IPS DF 6.9 (cell line): ENCODE data around the gene MYL6.
"Not testable (repeated sequence)": the region's sequence is repeated elsewhere in the genome, so short reads cannot be mapped to it uniquely, and the experiment has no call there.

Experiments
- DNase-seq: peaks from one replicate; pipeline ENCODE4 v3.0.0-alpha.2; 2013; ENCODE audit warnings: low read depth, low spot score
- H3K27ac ChIP-seq: one replicate; pipeline ENCODE4 v1.5.1; 2013; ENCODE audit warnings: low read length, control low read depth
- H3K27me3 ChIP-seq: 2 replicates; pipeline ENCODE4 v1.6.1; 2013; ENCODE audit warnings: mild to moderate bottlenecking, low read length; ENCODE audit not compliant: control insufficient read depth, insufficient read depth
- H3K36me3 ChIP-seq: 2 replicates; pipeline ENCODE4 v1.6.1; 2013; ENCODE audit warnings: low read length; ENCODE audit not compliant: control insufficient read depth, insufficient read depth
- H3K4me1 ChIP-seq: 2 replicates; pipeline ENCODE4 v1.6.1; 2013; ENCODE audit warnings: low read length; ENCODE audit not compliant: control insufficient read depth, insufficient read depth
- H3K4me3 ChIP-seq: 2 replicates; pipeline ENCODE4 v1.5.1; 2013; ENCODE audit warnings: mild to moderate bottlenecking, low read length
- H3K9me3 ChIP-seq: 2 replicates; pipeline ENCODE4 v1.6.1; 2013; ENCODE audit warnings: low read length, inconsistent platforms; ENCODE audit not compliant: control insufficient read depth, insufficient read depth
- WGBS: extraction: QIAGEN DNeasy Blood & Tissue Kit; methylation state at CpG from one replicate; pipeline ENCODE4 v1.1.7; 2013; ENCODE audit warnings: mixed read lengths, missing lambda C conversion rate; ENCODE audit not compliant: insufficient read length, insufficient coverage; 5-methylcytosine and 5-hydroxymethylcytosine counted together

MYL6 gene

DNA sequence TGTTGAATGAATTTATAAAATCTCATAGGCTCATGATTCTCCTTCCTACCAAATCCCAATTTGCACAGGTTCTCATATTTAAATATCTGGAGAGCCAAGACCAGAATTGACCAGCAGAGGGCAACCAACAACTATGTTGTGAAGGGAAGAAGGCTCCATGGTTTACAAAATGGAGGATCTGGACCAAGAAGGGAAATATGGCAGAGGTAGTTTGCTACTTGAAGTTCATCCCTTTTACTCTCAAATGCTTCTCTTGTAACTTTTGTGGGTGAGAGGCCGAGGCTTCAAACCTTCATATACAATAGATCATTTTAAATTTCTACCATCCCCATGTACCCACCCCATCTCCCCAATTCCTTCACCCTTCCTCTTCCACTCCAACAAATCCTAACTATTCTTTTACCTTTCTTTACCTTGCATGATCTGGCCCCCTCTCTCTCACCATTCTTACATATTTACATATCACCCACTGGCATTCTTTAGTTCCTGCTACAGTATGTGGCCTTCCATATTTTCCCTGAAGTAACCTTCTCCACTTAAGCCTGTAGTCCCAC, 34.9 kb downstream of the MYL6 start:
- no peak overlapping the region for H3K27ac ChIP-seq

DNA sequence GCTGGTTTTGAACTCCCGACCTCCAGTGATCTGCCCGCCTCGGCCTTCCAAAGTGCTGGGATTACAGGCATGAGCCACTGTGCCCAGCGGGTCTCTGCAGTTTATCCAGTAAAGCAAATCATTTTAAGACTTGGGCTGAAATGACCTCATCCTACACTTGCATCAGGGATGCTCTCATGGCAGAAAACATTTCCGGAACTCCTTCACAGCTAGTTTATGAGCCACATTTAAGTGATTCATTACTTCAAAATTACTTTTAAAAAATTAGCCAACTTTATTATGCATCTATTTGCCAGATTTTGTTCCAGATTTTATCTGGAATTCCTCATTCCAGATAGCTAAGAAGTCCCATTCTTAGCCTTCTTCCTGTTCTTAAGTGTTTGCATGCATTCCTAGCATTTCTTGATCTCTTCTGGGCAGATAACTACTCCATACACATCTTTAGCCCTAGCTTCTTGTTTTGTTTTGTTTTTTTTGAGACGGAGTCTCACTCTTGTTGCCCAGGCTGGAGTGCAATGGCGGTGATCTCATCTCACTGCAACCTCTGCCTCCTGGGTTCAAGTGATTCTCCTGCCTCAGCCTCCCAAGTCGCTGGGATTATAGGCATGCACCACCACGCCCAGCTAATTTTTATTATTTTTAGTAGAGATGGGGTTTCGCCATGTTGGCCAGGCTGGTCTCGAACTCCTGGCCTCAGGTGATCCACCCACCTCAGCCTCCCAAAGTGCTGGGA, 38.8 kb downstream of the MYL6 start:
- H3K4me1 ChIP-seq, H3K4me3 ChIP-seq, H3K36me3 ChIP-seq, H3K27ac ChIP-seq, H3K27me3 ChIP-seq, H3K9me3 ChIP-seq, DNase-seq: not testable (repeated sequence)
- no CpG with 5 or more reads among the region's 11 CpGs for WGBS

More for the DNA sequence above, 34.9 kb downstream of the MYL6 start:
- H3K4me3 ChIP-seq: no peak overlapping the region
- H3K9me3 ChIP-seq: no peaks in the 10 kb centered on the region
- DNase-seq: peak; percentile 60
- no peaks in the 10 kb centered on the region for H3K36me3 ChIP-seq
- WGBS: no CpG with 5 or more reads among the region's 1 CpG
- no peaks in the 10 kb centered on the region for H3K4me1 ChIP-seq
- no peaks in the 10 kb centered on the region for H3K27me3 ChIP-seq

DNA sequence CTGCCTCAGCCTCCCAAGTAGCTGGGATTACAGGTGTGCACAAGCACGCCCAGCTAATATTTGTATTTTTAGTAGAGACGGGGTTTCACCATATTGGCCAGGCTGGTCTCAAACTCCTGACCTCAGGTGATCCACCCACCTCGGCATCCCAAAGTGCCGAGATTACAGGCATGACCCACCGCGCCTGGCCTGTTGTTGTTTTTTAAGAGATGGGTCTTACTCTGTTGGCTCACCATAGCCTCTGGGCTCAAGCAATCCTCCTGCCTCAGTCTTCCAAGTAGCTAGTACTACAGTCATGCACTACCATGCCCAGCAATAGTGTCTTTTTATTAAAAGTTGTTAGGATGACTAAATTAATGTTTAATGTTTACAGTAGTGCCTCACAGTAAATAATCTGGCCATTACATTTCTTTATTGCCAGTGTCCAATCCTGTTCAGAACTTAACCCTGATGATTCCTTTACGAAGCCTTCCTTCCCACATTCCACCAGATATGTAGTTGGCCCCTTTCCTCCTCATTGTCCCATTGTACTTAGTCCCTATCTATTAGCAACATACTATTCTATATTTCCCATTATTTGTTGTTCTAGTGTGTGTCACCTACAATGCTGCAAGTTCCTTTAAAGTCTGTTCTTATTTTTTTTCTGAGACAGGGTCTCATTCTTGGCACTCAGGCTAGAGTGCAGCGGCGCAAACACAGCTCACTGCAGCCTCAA, 39.9 kb downstream of the MYL6 start:
- Histone ChIP-seq H3K4me1 (no peaks in the 10 kb centered on the region), H3K9me3 (no peaks in the 10 kb centered on the region), H3K36me3 (no peaks in the 10 kb centered on the region), H3K27ac (no peak overlapping the region), H3K4me3 (no peak overlapping the region), H3K27me3 (no peaks in the 10 kb centered on the region)
- DNase-seq: no peak
- no CpG with 5 or more reads among the region's 9 CpGs for WGBS

DNA sequence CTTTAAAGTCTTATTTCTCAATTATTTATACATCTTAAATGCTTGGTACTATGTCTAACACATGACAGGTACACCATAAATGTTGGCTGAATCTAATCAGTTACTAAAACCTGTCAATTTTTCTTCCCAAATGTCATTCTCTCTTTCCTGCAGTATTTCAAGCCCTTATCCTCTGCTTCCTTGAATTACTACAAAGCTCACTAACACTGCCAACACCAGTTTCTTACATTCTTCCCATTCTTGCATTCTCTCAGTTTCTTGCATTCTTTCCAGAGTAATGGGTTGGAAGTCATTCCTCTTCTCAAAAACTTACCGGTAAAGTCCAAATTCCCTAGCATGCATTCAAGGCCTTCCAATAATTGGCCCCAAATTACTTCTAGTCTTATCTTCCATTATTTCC, 40.7 kb downstream of the MYL6 start:
- Histone ChIP-seq H3K9me3 (no peaks in the 10 kb centered on the region), H3K27me3 (no peaks in the 10 kb centered on the region), H3K36me3 (no peaks in the 10 kb centered on the region), H3K4me1 (no peaks in the 10 kb centered on the region), H3K4me3 (no peak overlapping the region), H3K27ac (no peak overlapping the region)
- WGBS: no CpG with 5 or more reads among the region's 1 CpG
- no peak for DNase-seq

DNA sequence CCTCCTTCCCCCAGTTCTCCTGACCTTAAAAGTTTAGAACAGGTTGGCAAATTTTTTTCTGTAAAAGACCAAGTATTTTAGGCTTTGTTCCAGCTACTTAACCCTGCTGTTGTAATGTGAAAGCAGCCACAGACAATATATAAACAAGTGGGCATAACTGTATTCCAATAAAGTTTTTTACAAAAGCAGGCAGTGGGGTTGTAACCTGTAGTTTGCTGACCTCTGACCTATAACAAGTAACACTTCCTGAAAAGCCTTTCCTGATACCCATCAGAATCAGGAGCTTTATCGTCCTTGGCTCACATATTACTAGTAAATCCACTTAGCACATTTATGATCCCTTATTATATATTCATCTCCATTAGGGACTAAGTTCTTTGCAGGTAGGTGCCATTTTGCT, 44.2 kb downstream of the MYL6 start:
- Histone ChIP-seq H3K27ac (no peak overlapping the region), H3K27me3 (no peaks in the 10 kb centered on the region), H3K9me3 (no peaks in the 10 kb centered on the region), H3K4me3 (no peak overlapping the region), H3K4me1 (no peaks in the 10 kb centered on the region), H3K36me3 (peaks cover 14% of the 10 kb centered on the region; the same call in 1 of the 2 replicates)
- WGBS: no CpG with 5 or more reads among the region's 1 CpG
- no peak for DNase-seq

DNA sequence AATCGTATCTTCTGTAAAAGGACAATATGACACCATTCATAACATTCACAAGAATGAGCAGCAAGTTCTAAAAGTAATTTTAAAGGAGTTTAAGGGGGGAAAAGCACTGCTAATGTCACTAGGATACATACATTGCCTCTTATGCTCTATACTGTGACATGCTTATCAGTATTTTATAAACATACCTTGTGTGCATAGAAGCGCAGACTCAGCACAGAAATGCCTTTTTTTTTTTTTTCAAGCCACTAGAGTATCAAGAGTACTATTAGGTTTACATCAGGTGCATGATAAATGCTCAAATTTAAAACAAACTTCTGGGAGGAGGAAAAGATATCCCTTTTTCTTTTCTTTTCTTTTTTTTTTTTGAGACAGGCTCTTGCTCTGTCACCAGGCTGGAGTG, 44.7 kb downstream of the MYL6 start:
- H3K27ac ChIP-seq: no peak overlapping the region
- no peaks in the 10 kb centered on the region for H3K9me3 ChIP-seq
- WGBS: no CpG with 5 or more reads among the region's 2 CpGs
- no peaks in the 10 kb centered on the region for H3K4me1 ChIP-seq
- no peaks in the 10 kb centered on the region for H3K27me3 ChIP-seq
- H3K36me3 ChIP-seq: peaks cover 18% of the 10 kb centered on the region; the same call in 1 of the 2 replicates
- H3K4me3 ChIP-seq: no peak overlapping the region
- DNase-seq: no peak

DNA sequence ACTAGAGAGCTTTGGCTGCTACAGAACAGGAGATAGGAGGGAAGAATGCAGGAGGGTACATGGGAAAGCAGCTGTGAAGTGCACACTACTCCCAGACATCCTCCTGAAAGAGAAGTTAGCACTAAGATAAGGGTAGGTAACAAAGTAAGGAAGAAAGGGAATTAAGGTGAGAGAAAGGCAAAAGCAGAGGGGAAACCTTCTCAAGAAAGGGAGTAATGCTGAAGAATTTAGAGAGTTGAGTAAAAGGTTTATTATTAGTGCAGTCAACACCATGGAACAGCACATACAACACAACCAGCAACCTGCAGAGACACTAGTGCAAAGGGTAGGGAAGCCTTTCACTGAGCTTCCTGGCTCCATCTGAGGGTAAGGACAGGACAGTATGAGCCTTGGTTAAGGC, 46.1 kb downstream of the MYL6 start:
- Histone ChIP-seq H3K4me3 (no peak overlapping the region), H3K4me1 (no peaks in the 10 kb centered on the region), H3K9me3 (no peaks in the 10 kb centered on the region), H3K36me3 (peaks cover 22% of the 10 kb centered on the region; the same call in 1 of the 2 replicates), H3K27me3 (no peaks in the 10 kb centered on the region), H3K27ac (no peak overlapping the region)
- DNase-seq: no peak

DNA sequence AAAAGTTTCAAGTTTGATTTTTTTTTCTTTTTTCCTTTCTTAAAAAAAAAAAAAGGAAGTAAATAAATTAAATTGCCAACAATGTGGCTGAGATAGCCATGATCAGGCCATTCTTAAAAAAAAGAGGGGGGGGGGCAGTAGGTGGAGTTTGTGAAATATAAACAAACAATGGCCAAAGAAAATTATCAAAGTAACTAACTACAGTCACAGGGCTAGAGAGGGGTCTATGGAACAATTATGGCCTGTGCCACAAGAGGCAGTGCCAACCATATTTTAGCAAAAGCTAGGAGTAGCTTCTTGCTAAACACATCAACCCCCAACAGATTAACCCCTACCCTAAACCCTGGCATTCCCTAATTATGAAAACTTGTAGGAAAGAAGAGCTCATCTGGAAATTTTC, 47.3 kb downstream of the MYL6 start:
- no peak for DNase-seq
- Histone ChIP-seq H3K9me3 (no peaks in the 10 kb centered on the region), H3K27ac (no peak overlapping the region), H3K36me3 (peaks cover 27% of the 10 kb centered on the region), H3K4me1 (no peaks in the 10 kb centered on the region; the same call in 1 of the 2 replicates), H3K27me3 (no peaks in the 10 kb centered on the region), H3K4me3 (no peak overlapping the region)

DNA sequence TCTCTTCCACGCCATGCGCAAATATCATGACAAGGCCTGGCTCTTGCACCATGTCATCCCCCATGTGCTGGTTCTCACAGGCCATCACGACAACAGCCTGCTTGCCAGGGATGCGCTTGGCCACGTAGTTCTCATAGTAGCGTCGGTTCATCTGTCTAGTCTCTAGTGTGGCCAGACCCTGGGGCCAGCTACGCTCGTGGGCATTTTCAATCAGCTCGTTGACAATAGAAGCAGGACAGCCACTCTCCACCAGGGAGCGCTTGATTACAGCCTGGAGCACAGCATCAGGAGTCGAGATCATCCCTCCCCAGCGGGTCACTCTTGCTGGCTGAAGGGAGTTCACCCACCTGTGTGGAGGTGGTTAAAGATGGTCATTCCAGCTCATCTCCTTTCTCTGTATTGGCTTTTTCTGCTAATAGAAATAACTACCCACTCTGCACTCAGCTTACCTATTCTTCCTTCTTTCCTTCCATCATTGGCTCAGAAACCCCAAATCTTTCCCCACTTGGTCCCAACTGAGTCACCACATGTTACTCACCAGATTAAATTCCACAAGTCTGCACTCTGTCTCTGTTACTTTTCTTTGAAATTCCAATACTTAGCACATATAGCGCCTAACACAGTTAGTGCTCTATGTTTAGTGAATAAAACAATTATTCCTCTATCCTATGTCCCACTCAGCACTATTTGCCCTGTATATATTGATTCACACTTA, 48.5 kb downstream of the MYL6 start:
- WGBS: no CpG with 5 or more reads among the region's 14 CpGs
- H3K4me1 ChIP-seq: no peaks in the 10 kb centered on the region; the same call in 1 of the 2 replicates
- H3K36me3 ChIP-seq: peaks cover 32% of the 10 kb centered on the region
- H3K9me3 ChIP-seq: no peaks in the 10 kb centered on the region
- DNase-seq: no peak
- no peak overlapping the region for H3K4me3 ChIP-seq
- H3K27ac ChIP-seq: no peak overlapping the region
- H3K27me3 ChIP-seq: no peaks in the 10 kb centered on the region

DNA sequence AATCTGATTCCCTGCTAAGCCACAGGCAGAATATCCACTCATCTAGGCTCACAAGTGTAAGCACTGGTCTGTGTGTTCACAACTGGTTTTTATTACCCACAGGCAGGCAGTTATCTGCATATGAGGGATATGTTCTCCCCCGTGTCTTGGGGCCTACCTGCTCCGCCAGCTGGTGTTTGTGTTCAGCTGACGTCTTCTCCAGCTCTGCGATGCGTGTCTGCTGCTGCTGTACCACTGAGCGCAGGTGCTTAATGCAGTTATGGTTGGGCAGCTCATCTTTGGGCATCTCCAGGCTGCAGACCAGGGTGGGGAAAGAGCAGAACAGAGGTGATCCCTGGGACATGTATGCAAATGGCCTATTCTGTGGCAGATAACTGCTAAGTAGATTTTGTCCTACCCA, 49.8 kb downstream of the MYL6 start:
- Histone ChIP-seq H3K9me3 (no peaks in the 10 kb centered on the region), H3K27ac (no peak overlapping the region), H3K4me1 (no peaks in the 10 kb centered on the region; the same call in 1 of the 2 replicates), H3K27me3 (no peaks in the 10 kb centered on the region), H3K36me3 (peaks cover 40% of the 10 kb centered on the region), H3K4me3 (no peak overlapping the region)
- DNase-seq: no peak
- WGBS: no CpG with 5 or more reads among the region's 6 CpGs
